Caki2 (cell line): ENCODE data around the gene ALG8. TPM values are rescaled to one million over a fixed set of nuclear protein-coding genes. Genes with fewer than 3 reads are reported as not detected.
"Not testable (repeated sequence)": the region's sequence is repeated elsewhere in the genome, so short reads cannot be mapped to it uniquely, and the experiment has no call there.

Experiments used
- DNase-seq: peaks from one replicate; pipeline ENCODE4 v3.0.0-alpha.2; 2015; ENCODE audit warnings: low read depth
- in situ Hi-C: cut with HindIII; loops from 2 replicates; pipeline ENCODE4 v1.10.0; 2016; ENCODE audit warnings: low sequenced_read_pairs, low pct_unique_long_range_greater_than_20kb, mixed read lengths
- total RNA-seq: library from RNA; depleted of rRNA; stranded (reverse); fragments of >200 nt; shearing (Covaris generic); gene quantifications from 2 replicates; pipeline ENCODE4 v1.2.3, GENCODE V29; 2014; ENCODE audit warnings: low replicate concordance

The ALG8 gene
- total RNA-seq, 1 experiment from 2014 or later: 27.6 TPM

- no peak for DNase-seq
- in situ Hi-C loops: no loop called here
Measured at GRCh38 chr11:78112582-78113275, 26.7 kb downstream of the ALG8 start.

GRCh38 chr11:78111298-78111697, 28.1 kb downstream of the ALG8 start:
- no peak for DNase-seq
- in situ Hi-C loops: no loop called here

GRCh38 chr11:78110830-78111229, 28.6 kb downstream of the ALG8 start:
- in situ Hi-C loops: no loop called here
- no peak for DNase-seq

GRCh38 chr11:78110351-78110750, 29.1 kb downstream of the ALG8 start:
- in situ Hi-C loops: no loop called here
- no peak for DNase-seq

- DNase-seq: no peak
- in situ Hi-C loops: no loop called here
Measured at GRCh38 chr11:78109081-78110015, 30.1 kb downstream of the ALG8 start.

- peak; percentile 8 for DNase-seq
- in situ Hi-C loops: no loop called here
Measured at GRCh38 chr11:78100676-78101472, 38.6 kb downstream of the ALG8 start.

GRCh38 chr11:78100261-78100660, 39.2 kb downstream of the ALG8 start:
- no peak for DNase-seq
- in situ Hi-C loops: no loop called here

GRCh38 chr11:78099666-78100065, 39.8 kb downstream of the ALG8 start:
- in situ Hi-C loops: no loop called here
- no peak for DNase-seq

- in situ Hi-C loops: no loop called here
- DNase-seq: no peak
Measured at GRCh38 chr11:78097666-78098385, 41.6 kb downstream of the ALG8 start.

GRCh38 chr11:78094250-78094649, 45.2 kb downstream of the ALG8 start:
- no peak for DNase-seq
- in situ Hi-C loops: no loop called here

GRCh38 chr11:78086521-78087074, 52.8 kb downstream of the ALG8 start:
- DNase-seq, in situ Hi-C loops: not testable (repeated sequence)

- DNase-seq: no peak
- in situ Hi-C loops: no loop called here
Measured at GRCh38 chr11:78085972-78086371, 53.5 kb downstream of the ALG8 start.

- in situ Hi-C loops, DNase-seq: not testable (repeated sequence)
Measured at GRCh38 chr11:78084506-78084905, 54.9 kb downstream of the ALG8 start.

GRCh38 chr11:78083021-78083420, 56.4 kb downstream of the ALG8 start:
- in situ Hi-C loops: no loop called here
- no peak for DNase-seq

GRCh38 chr11:78082146-78082545, 57.3 kb downstream of the ALG8 start:
- in situ Hi-C loops: no loop called here
- DNase-seq: no peak

- DNase-seq: no peak
- in situ Hi-C loops: no loop called here
Measured at GRCh38 chr11:78081583-78081982, 57.8 kb downstream of the ALG8 start.

- in situ Hi-C loops: no loop called here
- no peak for DNase-seq
Measured at GRCh38 chr11:78080818-78081495, 58.5 kb downstream of the ALG8 start.
